Fibroblast of skin of right quadriceps (primary cell): ENCODE measurements around the gene CHST8.

Experiments used
- DNase-seq: peaks from one replicate; pipeline ENCODE4 v3.0.0-alpha.2; 2013

CHST8 gene

DNA sequence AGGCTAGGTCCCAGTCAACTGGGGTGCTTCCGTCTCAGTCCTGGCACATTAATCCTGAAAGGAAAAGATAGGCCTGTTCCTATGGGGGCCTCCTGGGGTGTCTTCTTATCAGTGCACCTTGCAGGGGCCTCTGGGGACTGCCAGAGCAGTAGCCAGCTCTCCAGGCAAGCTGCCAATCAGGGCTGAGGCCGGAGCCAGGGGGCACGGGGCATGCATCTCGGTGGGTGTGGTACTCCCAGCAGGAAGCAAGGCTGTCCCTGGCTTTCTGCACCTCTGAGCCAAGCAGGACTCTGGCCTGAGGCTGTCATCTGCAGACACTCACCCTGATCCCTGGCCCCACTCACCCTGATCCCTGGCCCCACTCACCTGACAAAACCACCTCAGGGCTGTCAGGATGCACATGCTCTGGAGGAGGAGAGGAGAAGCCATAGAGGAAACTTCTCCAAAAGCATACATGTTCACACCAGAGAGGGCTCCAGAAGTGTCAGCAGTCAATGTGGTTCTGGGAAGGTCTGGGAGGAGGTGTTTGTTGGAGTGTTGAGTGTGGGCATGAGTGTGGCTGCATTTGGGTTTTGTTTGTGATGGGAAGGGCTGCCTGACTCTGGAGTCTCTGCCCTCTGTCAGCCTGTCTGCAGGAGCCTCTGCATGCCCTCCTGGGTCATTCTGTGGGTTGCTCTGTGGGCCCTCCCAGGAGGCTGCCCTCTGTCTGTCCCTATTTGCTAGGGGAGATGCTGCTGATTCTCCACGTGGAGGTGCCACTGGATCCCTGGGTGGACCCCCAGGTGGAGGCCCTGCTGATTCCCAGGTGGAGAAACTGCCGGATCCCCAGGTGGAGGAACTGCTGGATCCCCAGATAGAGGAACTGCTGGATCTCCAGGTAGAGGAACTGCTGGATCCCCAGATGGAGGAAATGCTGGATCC, 152.2 kb downstream of the CHST8 start:
- no peak for DNase-seq

DNA sequence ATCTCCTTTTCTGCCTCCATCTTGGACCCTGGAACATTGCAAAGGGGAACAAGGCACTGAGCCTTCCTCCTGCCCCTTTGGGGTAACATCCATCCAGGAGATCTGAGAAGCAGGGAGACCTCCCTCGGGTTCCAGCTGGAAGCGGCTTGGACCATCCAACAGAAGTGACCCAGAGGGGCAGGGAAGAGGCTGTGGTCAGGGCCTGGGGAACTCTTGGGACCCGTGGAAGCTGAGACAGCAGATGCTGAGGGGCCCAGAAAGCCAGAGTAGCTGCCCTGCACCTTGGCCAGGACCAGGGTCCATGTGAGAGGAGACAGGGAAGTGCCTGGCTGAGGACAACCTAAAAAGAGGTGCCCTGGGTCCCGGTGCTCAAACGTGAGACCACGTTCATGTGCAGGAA, 153.0 kb downstream of the CHST8 start:
- DNase-seq: no peak

DNA sequence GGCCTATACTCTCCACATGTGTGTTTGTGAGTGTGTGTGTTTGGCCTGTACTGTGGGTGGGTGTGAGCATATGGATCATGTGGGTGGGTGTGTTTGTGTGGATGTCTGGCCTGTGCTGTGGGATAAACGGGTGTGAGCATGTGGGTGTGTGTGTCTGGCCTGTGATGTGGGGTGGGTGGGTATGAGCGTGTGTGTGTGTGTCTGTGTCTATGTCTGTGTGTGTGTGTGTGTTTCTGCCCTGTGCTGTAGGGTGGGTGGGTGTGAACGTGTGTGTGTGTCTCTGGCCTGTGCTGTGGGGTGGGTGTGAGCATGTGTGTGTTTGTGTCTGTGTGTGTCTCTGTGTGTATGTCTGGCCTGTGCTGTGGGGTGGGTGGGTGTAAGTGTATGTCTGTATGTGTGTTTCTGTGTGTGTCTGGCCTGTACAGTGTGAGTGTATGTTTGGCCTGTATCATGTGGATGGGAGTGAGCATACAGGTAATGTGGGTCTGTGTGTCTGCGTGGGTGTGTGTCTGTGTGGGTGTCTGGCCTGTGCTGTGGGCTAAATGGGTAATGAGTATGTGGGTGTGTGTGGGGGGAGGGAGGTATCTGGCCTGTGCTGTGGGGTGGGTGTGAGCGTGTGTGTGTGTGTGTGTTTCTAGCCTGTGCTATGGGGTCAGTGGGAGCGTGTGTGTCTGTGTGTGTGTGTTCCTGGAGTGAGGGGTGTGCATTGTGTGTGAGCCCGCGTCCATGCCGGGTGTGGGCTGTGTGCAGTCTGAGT, 154.2 kb downstream of the CHST8 start:
- DNase-seq: no peak

DNA sequence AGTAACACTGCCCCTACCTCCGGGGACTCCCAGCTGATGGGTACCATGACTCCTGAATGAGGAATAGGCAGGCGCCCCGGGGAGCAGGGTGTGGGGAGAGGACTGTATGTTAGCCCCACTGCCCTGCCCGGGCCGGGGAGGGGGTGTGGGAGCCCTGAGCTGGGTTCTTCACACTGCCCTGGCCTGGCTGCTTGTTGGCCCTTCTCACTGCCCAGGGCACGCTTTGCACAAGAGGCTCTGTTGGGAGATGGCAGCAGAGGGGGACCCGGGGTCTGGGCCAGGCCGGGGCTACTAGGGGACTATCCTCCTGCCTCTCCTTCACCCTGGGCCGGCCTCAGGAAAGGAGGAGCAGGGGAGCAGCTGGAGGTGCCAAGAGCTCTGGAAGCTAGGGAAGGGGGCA, 155.6 kb downstream of the CHST8 start:
- DNase-seq: no peak

DNA sequence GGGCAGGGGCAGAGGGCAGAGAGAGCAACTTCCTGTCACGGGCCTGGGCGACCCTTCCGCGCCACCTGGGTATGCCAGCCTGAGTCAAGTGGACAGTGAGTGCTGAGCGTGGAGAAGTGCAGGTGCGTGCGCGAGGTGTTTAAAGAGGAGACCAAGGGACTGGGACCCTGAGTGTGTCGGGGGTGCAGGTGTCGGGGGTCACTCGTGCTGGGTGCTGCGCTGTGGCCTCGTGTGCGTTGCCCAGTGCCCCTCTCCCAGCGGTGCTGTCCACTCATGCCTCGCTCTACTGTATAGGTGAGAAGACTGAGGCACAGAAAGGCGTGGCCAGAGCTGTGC, 156.0 kb downstream of the CHST8 start:
- DNase-seq: no peak

DNA sequence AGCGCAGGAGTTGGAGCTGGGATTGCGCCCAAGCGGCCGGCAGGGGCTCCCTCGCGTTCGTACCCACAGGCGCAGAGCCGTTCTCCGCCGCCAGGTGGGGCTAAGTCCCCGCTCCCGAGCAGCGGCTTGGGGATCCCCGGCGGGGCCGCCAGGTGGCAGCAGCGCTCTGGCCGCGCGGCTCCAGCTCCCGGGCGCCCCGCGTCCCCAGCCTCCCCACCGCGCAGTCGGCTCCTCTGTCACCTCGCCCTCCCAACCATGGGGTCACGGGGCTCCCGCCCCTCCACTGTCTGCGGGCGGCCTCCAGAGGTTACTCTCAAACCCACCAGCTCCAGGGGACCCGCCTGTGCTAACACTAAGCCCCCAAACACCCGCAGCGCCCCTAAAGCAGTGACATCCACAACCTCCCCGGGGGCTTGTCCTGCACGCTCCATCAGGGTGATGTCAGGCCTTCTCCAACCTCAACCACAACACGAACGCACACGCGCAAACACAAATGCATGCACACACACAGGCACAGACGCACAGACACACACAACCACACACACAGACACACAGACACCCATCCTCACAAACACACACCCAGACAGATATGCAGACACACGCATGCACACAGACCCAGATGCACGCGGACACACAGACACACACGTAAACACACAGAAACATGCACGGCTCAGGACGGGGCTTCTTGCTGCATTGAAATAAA, 156.5 kb downstream of the CHST8 start:
- peak; percentile 65 for DNase-seq

DNA sequence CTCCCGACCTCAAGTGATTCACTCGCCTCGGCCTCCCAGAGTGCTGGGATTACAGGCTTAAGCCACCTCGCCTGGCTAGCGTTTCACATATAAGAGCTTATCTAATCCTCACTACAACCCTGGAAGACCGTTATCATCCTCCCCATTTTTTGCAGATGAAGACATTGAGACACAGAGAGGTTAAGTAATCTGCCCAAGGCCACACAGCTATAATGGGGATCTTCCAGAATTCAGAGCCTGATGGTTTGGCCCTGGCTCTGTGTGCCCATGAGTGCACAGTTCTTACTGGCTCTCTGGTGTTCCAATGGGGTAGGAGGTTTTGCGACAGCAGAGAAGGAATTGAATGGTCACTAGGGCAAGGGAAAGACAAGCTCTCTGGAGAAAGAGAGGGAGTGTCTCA, 158.1 kb downstream of the CHST8 start:
- no peak for DNase-seq

DNA sequence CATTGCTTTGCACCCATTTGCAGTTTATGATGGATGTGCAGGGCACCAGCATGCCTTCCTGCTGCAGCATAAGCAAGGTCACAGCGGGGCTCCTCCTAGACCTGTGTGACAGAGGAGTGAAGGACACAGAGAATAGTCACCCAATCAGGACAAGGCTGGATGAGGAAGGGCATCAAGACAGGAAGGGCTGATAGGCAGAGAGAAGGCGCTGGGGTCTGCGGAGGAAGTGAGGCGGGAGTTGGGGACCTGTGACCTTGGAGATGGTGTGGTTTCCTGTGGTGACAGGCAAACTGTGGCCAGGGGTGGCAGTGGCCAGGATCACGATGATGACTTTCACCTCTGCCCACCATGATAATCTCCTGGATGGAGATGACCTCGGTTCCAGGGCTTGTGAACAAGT, 158.5 kb downstream of the CHST8 start:
- no peak for DNase-seq

DNA sequence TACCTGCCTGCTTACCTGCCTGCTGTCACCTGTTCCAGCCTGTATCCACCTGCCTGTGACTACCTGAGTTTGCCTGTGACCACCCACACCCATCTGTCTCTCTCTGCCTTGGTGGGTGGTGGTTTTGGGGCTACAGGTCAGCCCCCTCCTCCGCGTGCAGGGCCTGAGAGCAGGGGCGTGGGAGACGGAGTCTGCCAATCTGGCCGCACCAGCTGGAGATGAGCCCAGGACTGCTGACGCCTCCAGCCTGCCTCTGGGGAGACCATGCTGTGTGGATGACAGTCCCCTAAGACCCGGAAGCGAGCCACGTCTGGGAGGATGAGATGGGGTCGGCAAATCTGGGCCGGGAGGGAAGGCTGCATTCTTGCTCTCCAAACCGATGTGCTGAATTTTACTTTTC, 159.0 kb downstream of the CHST8 start:
- DNase-seq: no peak

DNA sequence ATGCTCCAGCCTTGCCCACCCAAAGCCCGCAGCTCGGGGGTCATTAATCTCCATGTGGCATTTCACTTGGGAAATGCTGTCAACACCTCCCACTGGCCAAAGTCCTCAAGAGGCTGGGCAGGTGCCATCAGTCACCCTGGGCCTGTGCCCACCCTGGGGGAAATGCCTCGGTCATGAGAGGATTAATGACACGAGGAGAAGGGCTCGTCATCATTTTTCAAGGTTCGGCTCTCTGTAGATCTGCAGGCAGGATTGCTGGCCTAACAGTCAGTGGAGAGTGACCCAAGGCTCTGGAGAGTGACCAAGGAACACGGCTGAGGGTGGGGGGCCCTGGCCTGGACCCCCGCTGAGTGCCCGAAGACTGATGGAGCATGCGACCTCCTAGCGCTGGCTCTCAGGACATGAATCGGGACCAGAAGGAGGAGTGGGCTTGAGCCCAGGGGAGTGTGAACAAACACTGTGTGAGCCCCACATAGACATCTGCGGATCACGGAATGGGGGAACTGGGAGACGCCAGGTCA, 159.7 kb downstream of the CHST8 start:
- no peak for DNase-seq

DNA sequence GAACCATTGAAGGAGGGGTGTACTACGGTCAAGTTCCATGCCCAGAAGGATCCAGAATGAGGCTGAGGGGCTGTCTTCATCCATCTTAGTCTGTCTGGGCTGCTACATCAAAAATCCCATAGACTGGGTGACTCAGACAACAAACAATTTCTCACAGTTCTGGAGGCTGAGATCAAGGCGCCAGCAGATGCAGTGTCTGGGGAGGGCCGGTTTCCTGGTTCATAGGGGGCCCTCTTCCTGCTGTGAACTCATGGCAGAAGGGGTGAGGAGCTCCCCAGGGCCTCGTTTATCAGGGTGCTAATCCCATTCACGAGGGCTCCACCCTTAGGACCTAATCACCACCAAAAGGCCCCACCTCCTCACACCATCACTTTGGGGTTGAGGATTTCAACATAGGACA, 160.2 kb downstream of the CHST8 start:
- peak; percentile 53 for DNase-seq

DNA sequence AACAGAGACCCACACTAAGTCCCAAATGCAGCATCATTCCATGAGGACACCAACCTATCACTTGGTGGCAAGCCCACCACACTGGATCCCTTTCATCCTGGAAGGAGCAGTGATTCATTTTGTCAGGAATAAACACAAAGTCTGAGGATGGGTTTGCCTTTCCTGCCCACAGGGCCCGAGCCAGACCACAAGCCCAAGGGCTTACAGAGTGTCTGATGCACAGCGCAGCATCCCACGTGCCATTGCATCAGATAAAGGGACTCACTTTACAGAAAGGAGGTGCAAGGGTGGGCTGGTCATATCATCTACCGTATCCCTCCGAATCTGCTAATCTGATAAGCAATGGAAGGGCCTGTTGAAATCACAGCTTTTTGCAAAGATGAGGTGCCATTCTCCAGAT, 162.7 kb downstream of the CHST8 start:
- DNase-seq: peak; percentile 41

DNA sequence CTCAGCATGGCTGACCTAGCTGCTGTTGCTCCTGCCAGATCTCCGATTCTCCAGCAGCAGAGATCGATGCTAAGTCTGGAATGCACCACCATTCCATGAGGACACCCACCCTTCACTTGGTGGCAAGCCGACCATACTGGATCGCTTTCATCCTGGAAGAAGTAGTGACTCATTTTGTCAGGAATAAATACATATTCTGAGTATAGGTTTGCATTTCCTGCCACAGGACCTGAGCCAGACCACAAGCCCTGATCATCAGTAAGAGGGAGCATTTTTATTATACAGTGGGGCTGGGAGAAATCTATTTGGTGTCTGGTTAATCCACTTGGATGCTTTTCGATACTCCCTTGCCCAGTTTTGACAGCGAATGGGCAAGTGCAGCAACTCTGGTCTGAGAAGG, 164.0 kb downstream of the CHST8 start:
- DNase-seq: peak; percentile 80

DNA sequence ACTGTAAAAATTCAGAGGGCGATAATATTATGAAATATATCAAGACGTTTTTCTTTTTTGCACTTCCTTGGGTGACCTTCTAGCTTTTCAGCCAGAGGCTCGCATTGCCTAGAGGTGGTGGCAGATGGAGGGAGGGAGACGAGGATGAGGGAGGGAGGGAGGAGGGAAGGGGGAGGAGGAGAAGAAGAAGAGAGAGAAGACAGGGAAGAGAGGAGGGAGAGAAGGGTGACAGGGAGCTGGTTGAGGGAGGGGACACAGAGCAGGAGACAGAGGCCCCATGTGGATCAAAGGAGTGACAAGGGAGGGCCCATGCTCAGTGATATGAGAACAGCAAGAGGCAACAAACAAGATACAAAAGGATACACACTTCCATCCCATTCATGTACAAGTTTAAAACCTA, 166.9 kb downstream of the CHST8 start:
- DNase-seq: no peak

DNA sequence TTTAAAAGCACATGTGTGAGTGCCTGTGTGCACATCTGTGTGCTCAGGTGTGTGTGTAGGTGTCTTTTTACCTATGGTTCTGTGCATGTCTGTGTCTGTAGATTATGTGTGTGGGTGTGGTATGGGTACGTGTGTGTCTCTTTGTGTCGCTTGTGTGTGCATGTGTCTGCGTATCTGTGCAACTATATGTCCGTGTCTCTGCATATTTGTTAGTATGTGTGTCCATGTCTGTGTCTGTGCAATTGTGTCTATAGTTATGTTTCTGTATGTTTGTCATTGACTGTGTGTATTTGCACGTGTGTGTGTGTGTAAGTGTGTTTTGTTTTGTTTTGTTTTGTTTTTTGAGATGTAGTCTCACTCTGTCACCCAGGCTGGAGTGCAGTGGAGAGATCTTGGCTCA, 167.6 kb downstream of the CHST8 start:
- DNase-seq: no peak

DNA sequence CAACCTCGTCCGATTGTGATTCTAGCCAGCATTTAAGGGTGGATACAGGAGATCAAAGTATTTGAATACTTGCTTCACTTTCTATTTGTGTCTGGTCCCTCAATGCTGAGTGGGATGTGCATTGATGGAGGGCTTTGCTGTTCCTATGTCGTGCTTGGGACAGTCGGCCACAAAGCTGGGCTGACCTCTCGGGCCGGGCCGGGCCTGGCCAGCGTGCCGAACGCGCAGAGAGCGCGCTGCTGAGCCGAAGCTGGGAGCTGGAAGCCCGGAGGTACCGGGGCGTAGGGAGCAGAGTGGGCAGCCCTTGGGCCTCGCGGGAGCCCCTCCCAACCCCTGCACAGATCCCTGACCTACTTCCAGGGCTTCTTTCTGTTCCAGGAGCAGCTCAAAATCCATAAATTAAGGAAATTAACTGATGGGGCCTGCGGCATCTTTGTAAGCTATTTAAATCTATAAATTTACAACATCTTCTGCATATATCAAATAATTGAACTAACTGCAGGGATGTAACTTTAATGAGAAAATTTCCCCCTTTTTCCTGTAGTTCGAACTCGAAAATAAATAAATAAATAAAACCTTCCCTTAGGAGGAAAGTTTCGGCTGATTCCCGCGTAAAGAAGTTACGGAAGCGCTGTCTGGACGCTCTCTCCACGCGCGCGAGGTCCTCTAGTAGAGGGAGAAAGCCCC, 173.1 kb downstream of the CHST8 start:
- DNase-seq: no peak

DNA sequence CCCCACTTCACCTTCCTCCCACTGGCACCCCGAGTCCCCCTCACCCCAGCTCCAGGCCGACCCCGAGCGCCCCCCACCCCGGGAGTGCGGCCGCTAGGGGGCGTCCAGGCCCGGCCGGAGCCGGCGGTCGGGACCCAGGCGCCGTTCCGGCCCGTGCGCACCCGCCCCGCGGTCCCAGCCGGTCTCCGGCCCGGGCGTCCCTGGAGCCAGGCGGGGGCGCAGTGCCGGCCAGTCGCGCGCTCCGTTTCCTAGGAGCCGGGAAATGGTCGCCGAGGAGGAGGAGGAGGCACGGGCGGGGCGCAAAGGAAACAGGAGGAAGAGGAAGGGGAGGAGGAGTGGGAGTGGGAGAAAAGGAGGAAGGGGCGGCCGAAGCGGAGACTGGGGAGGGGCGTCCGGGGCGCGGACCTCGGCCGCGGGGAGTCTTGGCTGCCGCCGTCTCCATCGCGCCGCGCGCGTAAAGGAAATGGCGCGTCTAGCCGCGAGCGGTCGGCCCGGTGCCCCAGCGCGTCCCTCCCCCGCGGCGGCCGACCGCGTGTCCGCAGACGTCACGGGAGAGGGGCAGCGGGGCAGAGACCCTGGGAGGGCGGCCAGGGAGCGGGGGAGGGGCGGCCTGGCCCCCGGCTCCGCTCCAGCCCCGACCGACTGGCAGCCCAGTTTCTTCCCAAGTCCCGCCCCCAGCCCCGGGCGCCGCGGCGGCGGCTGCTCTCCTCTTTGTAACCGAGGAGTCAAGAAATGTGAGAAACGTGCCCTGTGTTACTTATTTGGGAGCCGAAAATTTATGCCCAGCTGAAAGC, 173.8 kb downstream of the CHST8 start:
- peak; percentile 93 for DNase-seq

DNA sequence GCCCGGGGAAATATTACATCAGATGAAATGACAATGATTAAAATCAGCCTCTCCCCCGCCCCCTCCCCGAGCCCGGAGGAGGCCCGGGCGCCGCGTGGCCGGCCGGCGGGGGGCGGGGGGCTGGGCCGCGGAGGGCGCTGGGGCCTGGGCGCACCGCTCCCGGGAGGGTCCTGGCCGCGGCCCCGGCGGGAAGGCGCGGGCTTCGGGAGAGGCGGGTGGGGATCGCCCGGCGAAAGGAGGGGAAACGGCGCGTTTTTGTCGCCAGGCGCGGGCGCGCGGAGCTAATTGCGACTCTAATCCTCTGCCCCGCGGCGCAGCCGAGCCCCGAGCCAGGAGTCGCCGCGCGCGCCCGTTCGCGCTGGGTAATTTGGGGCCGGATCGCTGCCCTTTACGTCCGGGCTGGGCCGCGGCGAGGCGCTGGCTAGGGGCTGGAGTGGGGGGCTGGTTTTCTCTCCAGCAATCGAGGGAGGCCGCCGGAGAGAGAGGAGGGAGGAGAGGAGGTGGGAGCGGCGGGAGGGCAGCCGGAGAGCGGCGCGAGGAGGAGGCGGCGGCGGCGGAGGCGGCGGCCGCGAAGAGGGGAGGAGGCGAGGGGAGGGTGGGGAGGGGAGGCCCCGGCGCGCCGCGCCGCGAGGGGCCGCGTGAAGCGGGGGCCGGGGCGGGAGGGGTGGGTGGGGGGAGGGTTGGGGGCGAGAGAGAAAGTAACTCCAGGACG, 174.6 kb downstream of the CHST8 start, which contains the start of gene KCTD15:
Gene KCTD15 (plus strand): TSS at position 707 of the 712 bp plus-strand sequence. CDS start 3,585 bp downstream, outside the sequence.
- peak; percentile 71 for DNase-seq

DNA sequence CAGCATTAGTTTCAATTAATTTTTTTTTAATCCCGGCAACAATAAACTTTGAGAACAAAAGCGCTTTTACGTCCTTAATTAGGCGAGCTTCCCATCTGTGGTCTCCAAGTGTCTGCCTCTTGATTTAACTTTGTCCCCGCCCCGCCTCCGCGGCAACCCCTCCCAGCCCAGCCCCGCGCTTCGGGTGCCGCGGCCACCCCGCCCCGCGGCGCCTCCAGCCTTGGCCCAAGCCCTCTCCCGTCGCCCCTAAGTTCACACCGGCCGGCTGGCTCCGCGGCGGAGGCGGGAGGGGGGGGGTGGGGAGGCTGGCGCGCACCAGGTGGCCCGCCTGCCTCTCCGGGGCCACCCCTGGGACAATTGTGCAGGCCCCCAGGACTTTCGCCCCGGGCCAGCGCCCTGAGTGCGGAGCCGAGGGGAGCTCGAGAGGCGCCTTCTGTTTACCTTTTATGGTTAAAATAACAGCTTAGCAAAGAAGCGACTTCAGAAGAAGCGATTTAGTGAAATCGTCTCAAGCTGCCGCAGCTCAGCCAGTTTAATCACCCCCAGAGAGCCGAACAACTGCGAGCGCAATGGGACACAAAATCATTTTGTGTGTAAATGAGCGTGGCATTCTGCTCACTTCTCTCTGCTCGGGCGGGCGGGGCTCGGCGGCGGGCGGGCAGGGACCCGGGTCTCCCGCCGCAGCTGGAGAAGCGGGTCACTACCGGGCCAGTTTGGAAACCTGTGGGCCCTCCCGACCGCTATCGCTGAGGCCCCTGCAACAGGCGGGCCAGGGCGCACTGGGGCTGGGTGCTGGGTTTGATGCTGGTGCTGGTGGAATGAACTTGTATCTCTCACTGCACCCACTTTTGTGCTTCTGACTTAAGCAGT, 176.3 kb downstream of the CHST8 start:
- peak; percentile 69 for DNase-seq

DNA sequence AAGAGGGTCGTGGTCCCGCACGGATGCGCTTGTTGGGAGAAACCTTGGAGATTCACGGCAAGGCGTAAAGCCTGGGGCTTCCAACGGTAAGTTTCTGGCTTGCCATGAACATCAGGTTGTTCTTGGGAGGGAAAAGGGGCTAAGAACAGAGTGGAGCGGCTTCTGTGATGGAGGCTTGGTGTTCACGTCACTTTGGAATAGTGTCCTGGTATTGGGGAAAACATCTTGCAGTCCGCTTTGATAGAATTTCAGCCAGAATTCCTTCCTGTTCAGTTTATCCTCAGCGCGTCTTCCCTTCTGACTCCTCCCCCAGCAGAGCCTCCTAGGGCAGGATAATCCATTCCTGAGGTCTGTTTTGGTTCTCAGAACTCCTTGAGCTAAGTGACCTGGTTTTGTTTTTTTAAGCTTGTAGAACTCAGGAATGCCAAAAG, 176.9 kb downstream of the CHST8 start:
- peak; percentile 62 for DNase-seq
